Loucy (cell line): ENCODE data around the gene TYRO3.
A peak's percentile ranks its signal among the peaks of the same experiment; 100 is the strongest.

Experiments used
- H2AFZ ChIP-seq: fragments of 200-600 bp; sonication (generic); 2 replicates; pipeline ENCODE4 v1.6.0; 2016; ENCODE audit warnings: antibody characterized with exemption, mild to moderate bottlenecking, low read length, moderate library complexity
- H3F3A ChIP-seq: fragments of 200-600 bp; 2 replicates; pipeline ENCODE4 v1.6.0; 2016; ENCODE audit warnings: antibody characterized with exemption, low read depth, mild to moderate bottlenecking
- H3K27me3 ChIP-seq: fragments of 200-600 bp; sonication (generic); 2 replicates; pipeline ENCODE4 v1.6.1; 2014; ENCODE audit warnings: low read length, mild to moderate bottlenecking; ENCODE audit not compliant: insufficient read depth, poor library complexity, severe bottlenecking
- H3K36me3 ChIP-seq: fragments of 200-600 bp; sonication (generic); 2 replicates; pipeline ENCODE4 v1.6.1; 2016; ENCODE audit warnings: low read length; ENCODE audit not compliant: insufficient read depth
- H3K4me1 ChIP-seq: fragments of 200-600 bp; sonication (generic); 2 replicates; pipeline ENCODE4 v1.5.1; 2014; ENCODE audit warnings: low read length, mild to moderate bottlenecking; ENCODE audit not compliant: insufficient read depth, poor library complexity, severe bottlenecking
- H3K4me2 ChIP-seq: fragments of 200-600 bp; sonication (generic); 2 replicates; pipeline ENCODE4 v1.6.0; 2014; ENCODE audit warnings: antibody characterized with exemption, low read length, low read depth, mild to moderate bottlenecking; ENCODE audit not compliant: poor library complexity, severe bottlenecking
- H3K4me3 ChIP-seq: fragments of 200-600 bp; sonication (generic); 2 replicates; pipeline ENCODE4 v1.5.1; 2014; ENCODE audit warnings: low read length, mild to moderate bottlenecking, mixed read lengths; ENCODE audit not compliant: poor library complexity, severe bottlenecking
- H3K79me2 ChIP-seq: fragments of 200-600 bp; sonication (generic); 2 replicates; pipeline ENCODE4 v1.6.1; 2014; ENCODE audit warnings: low read length; ENCODE audit not compliant: insufficient read depth
- H3K9ac ChIP-seq: fragments of 200-600 bp; sonication (generic); 2 replicates; pipeline ENCODE4 v1.6.0; 2014; ENCODE audit warnings: mild to moderate bottlenecking, low read depth, low read length, moderate library complexity; ENCODE audit not compliant: poor library complexity, severe bottlenecking
- H3K9me2 ChIP-seq: fragments of 200-600 bp; sonication (generic); replicated peaks from 2 replicates; pipeline ENCODE4 v1.6.1; 2016; ENCODE audit warnings: low read depth, low read length, mixed read lengths
- H3K9me3 ChIP-seq: fragments of 200-600 bp; sonication (generic); 2 replicates; pipeline ENCODE4 v1.6.1; 2014; ENCODE audit warnings: mild to moderate bottlenecking, antibody characterized with exemption, low read length, low read depth; ENCODE audit not compliant: insufficient read depth
- H4K20me1 ChIP-seq: fragments of 200-600 bp; sonication (generic); 2 replicates; pipeline ENCODE4 v1.6.0; 2014; ENCODE audit warnings: antibody characterized with exemption, low read length, mild to moderate bottlenecking; ENCODE audit not compliant: insufficient read depth, poor library complexity, severe bottlenecking
- EZH2phosphoT487 ChIP-seq: fragments of 200-600 bp; IDR thresholded peaks from 2 replicates; pipeline ENCODE4 v1.6.1; 2018; ENCODE audit warnings: antibody characterized with exemption, mild to moderate bottlenecking, moderate library complexity, borderline replicate concordance
- TF ChIP-seq, protein P1 (sequence below): fragments of 200-600 bp; sonication (generic); conservative IDR thresholded peaks from 2 replicates; pipeline ENCODE4 v1.5.1; 2014; ENCODE audit warnings: mild to moderate bottlenecking, antibody characterized with exemption, low read length

TYRO3 gene

DNA sequence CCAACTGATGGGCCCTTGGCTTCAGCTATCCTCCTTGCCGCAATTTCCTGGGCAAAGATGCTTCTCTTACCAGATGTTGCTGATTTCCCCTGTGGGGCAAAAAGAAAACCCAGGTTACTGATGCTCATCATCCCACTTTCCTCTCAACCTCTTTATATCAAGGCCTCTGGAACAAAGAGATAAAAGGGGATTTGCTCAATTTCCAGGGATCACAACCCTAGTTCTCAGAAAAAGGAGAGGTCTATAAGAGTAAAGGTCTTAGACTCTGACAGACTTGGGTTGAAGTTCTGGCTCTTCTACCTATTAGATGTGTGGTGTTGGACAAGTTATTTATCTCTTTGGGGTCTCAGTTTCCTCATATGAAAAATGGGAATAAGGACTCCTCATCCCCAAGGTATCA, 23.5 kb upstream of the TYRO3 start:
- Histone ChIP-seq H3K4me1 (no peaks in the 10 kb centered on the region), H4K20me1 (no peaks in the 10 kb centered on the region), H2AFZ (no peak overlapping the region), H3K36me3 (no peaks in the 10 kb centered on the region), H3K4me3 (no peak overlapping the region), H3K9ac (no peak overlapping the region), H3K27me3 (no peaks in the 10 kb centered on the region), H3K79me2 (no peaks in the 10 kb centered on the region), H3F3A (no peaks in the 10 kb centered on the region), H3K9me3 (no peaks in the 10 kb centered on the region), H3K4me2 (no peak overlapping the region), H3K9me2 (no peaks in the 10 kb centered on the region)
- TF ChIP-seq EZH2phosphoT487, result no peak
- TF ChIP-seq, protein P1, sequence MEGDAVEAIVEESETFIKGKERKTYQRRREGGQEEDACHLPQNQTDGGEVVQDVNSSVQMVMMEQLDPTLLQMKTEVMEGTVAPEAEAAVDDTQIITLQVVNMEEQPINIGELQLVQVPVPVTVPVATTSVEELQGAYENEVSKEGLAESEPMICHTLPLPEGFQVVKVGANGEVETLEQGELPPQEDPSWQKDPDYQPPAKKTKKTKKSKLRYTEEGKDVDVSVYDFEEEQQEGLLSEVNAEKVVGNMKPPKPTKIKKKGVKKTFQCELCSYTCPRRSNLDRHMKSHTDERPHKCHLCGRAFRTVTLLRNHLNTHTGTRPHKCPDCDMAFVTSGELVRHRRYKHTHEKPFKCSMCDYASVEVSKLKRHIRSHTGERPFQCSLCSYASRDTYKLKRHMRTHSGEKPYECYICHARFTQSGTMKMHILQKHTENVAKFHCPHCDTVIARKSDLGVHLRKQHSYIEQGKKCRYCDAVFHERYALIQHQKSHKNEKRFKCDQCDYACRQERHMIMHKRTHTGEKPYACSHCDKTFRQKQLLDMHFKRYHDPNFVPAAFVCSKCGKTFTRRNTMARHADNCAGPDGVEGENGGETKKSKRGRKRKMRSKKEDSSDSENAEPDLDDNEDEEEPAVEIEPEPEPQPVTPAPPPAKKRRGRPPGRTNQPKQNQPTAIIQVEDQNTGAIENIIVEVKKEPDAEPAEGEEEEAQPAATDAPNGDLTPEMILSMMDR, result no peak

DNA sequence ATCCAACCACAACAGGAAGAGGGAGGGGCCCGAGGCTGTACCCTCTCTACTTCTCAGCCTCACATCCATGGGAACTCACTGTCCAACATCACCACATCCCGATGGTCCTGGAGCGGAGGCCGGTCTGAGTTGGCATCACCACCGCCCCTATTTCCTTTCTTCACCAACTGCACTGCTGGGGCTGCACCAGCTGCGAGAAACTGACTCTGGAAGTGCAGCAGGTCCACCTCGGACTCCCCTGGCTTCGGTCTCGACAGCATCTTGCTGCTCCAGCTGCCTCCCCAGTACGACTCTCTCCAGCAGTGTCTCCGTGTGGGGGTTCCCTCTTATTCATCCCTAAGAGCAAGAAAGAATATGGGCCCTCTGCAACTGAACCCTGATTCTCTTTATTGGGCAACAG, 22.1 kb upstream of the TYRO3 start:
- H2AFZ ChIP-seq, result no peak overlapping the region
- H4K20me1 ChIP-seq, result no peaks in the 10 kb centered on the region
- no peak overlapping the region for H3K4me2 ChIP-seq
- no peak overlapping the region for H3K4me3 ChIP-seq
- no peaks in the 10 kb centered on the region for H3F3A ChIP-seq
- H3K79me2 ChIP-seq, result no peaks in the 10 kb centered on the region
- no peaks in the 10 kb centered on the region for H3K9me3 ChIP-seq
- H3K36me3 ChIP-seq, result no peaks in the 10 kb centered on the region
- no peaks in the 10 kb centered on the region for H3K27me3 ChIP-seq
- TF ChIP-seq, protein P1, result no peak
- no peak for TF ChIP-seq EZH2phosphoT487
- no peak overlapping the region for H3K9ac ChIP-seq
- H3K4me1 ChIP-seq, result no peaks in the 10 kb centered on the region
- no peaks in the 10 kb centered on the region for H3K9me2 ChIP-seq

DNA sequence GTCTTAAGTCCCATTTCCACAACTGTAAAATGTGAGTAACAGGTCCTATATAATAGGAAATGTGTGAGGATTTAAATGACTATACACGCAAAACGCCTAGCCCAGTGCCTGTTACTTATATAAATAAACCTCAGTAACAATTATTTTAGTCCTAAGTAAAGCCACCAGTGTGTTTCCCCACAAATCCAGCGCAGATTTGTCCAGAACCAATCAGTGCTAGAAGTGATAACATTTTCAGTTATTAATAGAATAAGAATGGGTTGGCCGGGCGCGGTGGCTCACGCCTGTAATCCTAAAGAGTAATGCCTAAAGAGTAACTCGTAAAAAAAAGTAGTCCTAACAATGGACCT, 15.5 kb upstream of the TYRO3 start:
- Histone ChIP-seq H4K20me1 (no peaks in the 10 kb centered on the region), H3K9ac (peak overlapping the region; percentile 91), H3F3A (no peaks in the 10 kb centered on the region), H3K4me1 (peaks cover 7% of the 10 kb centered on the region), H3K9me3 (no peaks in the 10 kb centered on the region), H2AFZ (peak overlapping the region; percentile 97), H3K4me3 (peak overlapping the region; percentile 100), H3K9me2 (no peaks in the 10 kb centered on the region), H3K36me3 (no peaks in the 10 kb centered on the region), H3K79me2 (peaks cover 13% of the 10 kb centered on the region), H3K27me3 (no peaks in the 10 kb centered on the region), H3K4me2 (peak overlapping the region; percentile 97)
- TF ChIP-seq, protein P1, result no peak
- TF ChIP-seq EZH2phosphoT487, result no peak
